ENCODE measurements around the gene PRKRA.

GRCh38 chr2:178452334-178452733 is 1.4 kb upstream of the PRKRA start:
- TF ChIP-seq, protein P1, sequence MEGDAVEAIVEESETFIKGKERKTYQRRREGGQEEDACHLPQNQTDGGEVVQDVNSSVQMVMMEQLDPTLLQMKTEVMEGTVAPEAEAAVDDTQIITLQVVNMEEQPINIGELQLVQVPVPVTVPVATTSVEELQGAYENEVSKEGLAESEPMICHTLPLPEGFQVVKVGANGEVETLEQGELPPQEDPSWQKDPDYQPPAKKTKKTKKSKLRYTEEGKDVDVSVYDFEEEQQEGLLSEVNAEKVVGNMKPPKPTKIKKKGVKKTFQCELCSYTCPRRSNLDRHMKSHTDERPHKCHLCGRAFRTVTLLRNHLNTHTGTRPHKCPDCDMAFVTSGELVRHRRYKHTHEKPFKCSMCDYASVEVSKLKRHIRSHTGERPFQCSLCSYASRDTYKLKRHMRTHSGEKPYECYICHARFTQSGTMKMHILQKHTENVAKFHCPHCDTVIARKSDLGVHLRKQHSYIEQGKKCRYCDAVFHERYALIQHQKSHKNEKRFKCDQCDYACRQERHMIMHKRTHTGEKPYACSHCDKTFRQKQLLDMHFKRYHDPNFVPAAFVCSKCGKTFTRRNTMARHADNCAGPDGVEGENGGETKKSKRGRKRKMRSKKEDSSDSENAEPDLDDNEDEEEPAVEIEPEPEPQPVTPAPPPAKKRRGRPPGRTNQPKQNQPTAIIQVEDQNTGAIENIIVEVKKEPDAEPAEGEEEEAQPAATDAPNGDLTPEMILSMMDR (IDR thresholded peaks at IDR 0.05): no peak
- no peak for TF ChIP-seq POLR2A (IDR thresholded peaks at IDR 0.05)

Measured in lower leg skin (tissue), 3 donors.